GM19035 (cell line): ENCODE measurements around the gene ZC3H7B.
A peak's percentile ranks its signal among the peaks of the same experiment; 100 is the strongest.
"Not testable (repeated sequence)": the region's sequence is repeated elsewhere in the genome, so short reads cannot be mapped to it uniquely, and the experiment has no call there.

ENCODE experiments used
- ATAC-seq: cut with Tn5 transposase; IDR thresholded peaks from one replicate; pipeline ENCODE4 v1.9.1; 2021; ENCODE audit not compliant: unreplicated experiment

ZC3H7B gene

GRCh38 chr22:41377846-41378245, 76.5 kb downstream of the ZC3H7B start:
- no peak for ATAC-seq

GRCh38 chr22:41380993-41381328, 79.6 kb downstream of the ZC3H7B start:
- peak; percentile 13 for ATAC-seq

- peak; percentile 89 for ATAC-seq
Measured at GRCh38 chr22:41381329-41382097, 80.2 kb downstream of the ZC3H7B start, which contains the start of gene TEF. TEF (plus strand) TSS chr22:41381942; CDS start chr22:41382045, 103 bp downstream.

- ATAC-seq = peak; percentile 35
Measured at GRCh38 chr22:41382098-41382578, 80.8 kb downstream of the ZC3H7B start.

DNA sequence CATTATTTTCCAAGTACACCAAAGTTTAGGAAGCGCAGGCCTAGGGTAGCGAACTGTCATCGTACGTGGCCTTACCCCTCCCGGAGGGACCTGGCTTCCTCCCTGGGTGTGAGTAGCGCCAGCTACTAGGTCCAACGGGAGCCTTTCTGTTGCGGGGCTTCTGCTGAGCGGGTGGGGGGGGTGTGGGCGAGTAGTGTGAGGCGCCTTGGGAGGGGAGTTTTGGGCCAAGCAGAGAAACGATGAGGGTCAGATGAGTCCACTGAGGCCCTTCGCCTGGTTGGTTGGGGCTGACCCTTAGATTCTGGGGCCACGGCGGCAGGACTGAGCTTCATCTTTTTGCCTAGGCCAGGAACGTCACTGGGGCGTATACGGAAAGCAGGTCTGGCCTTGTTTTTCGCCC, 81.3 kb downstream of the ZC3H7B start:
- ATAC-seq = no peak

- no peak for ATAC-seq
Measured at GRCh38 chr22:41383085-41383484, 81.8 kb downstream of the ZC3H7B start.

DNA sequence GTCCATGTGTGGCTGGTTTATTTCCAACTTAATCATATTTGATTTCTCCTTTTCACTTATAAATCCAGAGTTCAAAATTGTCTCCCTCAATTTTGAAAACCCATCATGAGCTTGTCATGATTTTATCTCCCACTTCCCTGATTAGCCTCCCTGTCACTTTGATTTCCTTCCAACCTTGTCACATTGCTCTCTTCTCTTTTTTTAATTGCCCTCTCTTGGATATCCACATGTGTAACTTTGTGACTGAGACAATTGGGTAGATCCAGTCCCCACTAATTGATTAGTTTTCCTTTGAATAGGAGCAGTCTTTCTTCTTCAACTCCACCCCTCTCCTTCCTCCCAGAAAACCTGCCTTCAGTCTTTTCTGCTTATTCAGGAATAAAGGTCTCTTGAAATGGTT, 82.8 kb downstream of the ZC3H7B start:
- no peak for ATAC-seq

- no peak for ATAC-seq
Measured at GRCh38 chr22:41387341-41387740, 86.0 kb downstream of the ZC3H7B start.

- no peak for ATAC-seq
Measured at GRCh38 chr22:41394012-41394356, 92.7 kb downstream of the ZC3H7B start.

- ATAC-seq = no peak
Measured at GRCh38 chr22:41395531-41396240, 94.4 kb downstream of the ZC3H7B start.

- no peak for ATAC-seq
Measured at GRCh38 chr22:41397143-41397811, 96.0 kb downstream of the ZC3H7B start.

DNA sequence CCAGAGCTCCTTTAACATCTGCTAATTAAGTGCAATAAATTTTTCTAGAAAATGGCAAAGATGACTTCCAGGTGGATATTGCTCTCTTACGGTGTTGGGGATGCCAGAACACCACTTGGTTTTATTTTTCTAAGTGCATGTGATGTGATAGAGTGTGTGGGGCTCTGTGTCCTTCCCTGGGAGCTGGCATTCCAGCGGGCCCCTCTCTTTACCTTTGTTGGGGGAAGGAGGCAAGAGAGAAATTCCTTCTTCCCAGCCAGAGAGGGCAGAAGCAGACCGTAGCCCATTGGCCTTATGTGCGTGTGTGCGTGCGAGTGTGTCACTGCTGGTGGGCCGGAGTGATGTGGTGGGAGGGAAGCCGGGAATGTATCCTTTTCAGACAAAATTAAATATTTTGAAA, 97.6 kb downstream of the ZC3H7B start:
- no peak for ATAC-seq

DNA sequence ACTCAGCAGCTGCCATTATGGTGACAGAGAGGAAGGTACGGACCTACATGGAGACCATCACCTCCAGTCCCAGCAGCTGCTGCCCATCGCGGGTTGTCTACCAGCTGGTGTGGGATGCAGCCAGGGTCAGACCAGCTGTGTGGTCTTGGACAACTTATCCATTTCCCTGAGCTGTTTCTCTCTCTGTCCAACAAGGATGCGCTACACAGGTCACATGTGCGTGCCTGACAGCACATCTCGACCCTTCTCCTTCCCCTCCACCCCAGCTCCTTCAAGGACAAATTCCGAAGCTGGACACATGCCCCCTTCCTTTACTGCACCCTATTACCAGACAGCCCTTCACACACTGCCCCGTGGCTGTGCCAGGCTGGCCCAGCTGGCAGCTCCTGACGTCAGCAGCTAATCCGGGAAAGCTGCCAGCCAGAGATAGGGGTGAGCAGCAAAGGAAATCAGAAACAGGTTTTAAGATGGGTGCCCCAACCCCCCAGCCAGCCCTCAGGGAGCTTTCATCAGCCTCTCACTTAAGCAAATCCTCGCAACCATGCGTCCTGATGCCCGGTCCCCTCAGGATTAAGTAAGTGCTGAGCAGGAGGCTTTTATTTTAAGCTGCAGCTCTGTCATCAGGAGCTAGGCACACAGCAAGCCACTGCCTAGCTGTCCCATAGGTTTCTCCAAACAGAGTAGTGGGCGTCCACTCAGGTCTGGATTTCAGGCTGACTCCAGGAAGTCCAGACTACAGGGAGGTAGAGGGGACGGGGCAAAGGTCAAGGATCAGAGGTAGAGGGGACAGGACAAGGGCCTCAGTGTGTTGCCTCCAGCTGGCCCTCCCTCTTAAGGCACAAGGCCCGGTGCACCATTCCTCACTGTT, 100.7 kb downstream of the ZC3H7B start:
- no peak for ATAC-seq

- not testable (repeated sequence) for ATAC-seq
Measured at GRCh38 chr22:41402851-41403250, 101.5 kb downstream of the ZC3H7B start.

- peak; percentile 78 for ATAC-seq
Measured at GRCh38 chr22:41403532-41404318, 102.4 kb downstream of the ZC3H7B start.

DNA sequence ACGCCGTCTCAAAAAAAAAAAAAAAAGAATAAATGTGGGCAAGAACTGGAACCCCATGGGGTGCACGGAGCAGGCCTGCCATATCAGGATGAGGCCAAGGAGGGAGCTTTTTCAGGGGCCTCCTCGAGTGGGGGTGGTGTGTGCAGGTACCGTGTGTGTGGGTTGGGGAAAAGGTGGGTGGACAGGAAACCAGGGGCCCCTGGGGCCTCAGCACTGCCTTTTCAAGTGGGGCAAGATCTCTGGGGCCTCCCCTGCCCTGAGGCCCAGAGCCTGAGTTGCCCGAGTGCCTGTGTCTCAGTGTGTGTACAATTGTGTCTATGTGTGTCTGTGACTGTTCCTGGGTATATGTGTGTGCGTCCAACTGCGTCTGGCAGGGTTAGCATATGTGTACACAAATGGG, 104.3 kb downstream of the ZC3H7B start:
- no peak for ATAC-seq

DNA sequence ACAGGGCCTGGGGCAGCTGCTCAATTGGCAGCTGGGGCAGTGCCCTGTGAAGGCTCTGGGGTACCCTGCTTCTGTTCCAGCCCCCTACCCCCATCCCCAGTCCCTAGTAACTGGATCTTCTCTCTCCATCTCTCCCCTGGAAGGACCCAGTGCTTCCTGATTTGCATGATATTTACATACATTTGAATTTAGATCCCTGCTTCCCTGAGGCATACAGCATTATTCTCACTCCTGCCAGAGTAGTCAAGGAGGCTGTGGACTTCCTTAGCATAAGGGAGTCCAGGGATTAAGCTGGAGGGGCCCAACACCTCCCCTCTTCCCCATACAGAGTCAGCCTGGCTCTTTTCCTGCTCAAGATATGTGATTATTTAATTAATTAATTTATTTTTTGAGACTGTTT, 105.1 kb downstream of the ZC3H7B start:
- no peak for ATAC-seq

- no peak for ATAC-seq
Measured at GRCh38 chr22:41407433-41407832, 106.1 kb downstream of the ZC3H7B start.

DNA sequence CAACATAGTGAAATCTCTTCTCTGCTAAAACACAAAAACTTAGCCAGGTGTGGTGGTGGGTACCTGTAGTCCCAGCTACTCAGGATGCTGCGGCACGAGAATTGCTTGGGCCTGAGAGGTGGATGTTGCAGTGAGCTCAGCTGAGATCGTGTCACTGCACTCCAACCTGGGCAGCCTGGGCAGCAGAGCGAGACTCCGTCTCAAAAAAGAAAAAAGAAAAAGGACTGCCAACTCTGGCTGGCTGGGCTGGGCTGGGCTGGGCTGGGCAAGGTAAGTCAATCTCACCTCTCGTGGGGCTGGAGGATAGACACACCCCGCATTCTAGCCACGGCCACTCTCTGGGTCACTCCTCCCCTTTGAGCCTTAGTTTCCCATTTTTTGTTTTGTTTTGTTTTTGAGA, 107.3 kb downstream of the ZC3H7B start:
- no peak for ATAC-seq
